Upper lobe of left lung (tissue), 4 donors: ENCODE results near the gene TM4SF4.

Experiments
- EP300 ChIP-seq, 4 donors: sonication (generic); formaldehyde crosslinking; IDR thresholded peaks; one replicate each; pipeline ENCODE4 v1.5.1; 2017; ENCODE audit warnings: antibody characterized with exemption in 4 of 4, control low read depth in 2 of 4
- POLR2A ChIP-seq, 4 donors: fragments of 450-650 bp; IDR thresholded peaks; one replicate each; pipeline ENCODE4 v1.5.1; 2016 to 2017; ENCODE audit warnings: antibody characterized with exemption in 4 of 4, mild to moderate bottlenecking in 2 of 4
- POLR2AphosphoS5 ChIP-seq, 2 donors: sonication (generic); formaldehyde crosslinking; IDR thresholded peaks; one replicate each; pipeline ENCODE4 v1.5.1; 2017; ENCODE audit warnings: antibody characterized with exemption in 2 of 2
- TF ChIP-seq, protein P1 (sequence below), 6 experiments: fragments of 450-650 bp in 4 of 6; fragments of 200-600 bp in 2 of 6; sonication (generic) in 2 of 6; IDR thresholded peaks; one replicate each; pipeline ENCODE4 v1.5.1; 2016 to 2019; ENCODE audit warnings: antibody characterized with exemption in 6 of 6

- TF ChIP-seq, protein P1, sequence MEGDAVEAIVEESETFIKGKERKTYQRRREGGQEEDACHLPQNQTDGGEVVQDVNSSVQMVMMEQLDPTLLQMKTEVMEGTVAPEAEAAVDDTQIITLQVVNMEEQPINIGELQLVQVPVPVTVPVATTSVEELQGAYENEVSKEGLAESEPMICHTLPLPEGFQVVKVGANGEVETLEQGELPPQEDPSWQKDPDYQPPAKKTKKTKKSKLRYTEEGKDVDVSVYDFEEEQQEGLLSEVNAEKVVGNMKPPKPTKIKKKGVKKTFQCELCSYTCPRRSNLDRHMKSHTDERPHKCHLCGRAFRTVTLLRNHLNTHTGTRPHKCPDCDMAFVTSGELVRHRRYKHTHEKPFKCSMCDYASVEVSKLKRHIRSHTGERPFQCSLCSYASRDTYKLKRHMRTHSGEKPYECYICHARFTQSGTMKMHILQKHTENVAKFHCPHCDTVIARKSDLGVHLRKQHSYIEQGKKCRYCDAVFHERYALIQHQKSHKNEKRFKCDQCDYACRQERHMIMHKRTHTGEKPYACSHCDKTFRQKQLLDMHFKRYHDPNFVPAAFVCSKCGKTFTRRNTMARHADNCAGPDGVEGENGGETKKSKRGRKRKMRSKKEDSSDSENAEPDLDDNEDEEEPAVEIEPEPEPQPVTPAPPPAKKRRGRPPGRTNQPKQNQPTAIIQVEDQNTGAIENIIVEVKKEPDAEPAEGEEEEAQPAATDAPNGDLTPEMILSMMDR (IDR thresholded peaks at IDR 0.05): no peak
- TF ChIP-seq EP300 (IDR thresholded peaks at IDR 0.05): no peak
- TF ChIP-seq POLR2A (IDR thresholded peaks at IDR 0.05): no peak
- no peak for TF ChIP-seq POLR2AphosphoS5 (IDR thresholded peaks at IDR 0.05)
These were observed 19.0 kb downstream of the TM4SF4 start for GRCh38 chr3:149493315-149494021.
